Activated T-helper 9 cell treated with anti-CD3 and anti-CD28 coated beads, Interleukin-2, amount 50 U/mL, for 16 hours (primary cell): Measurements from ENCODE around the gene DAND5.

Source experiments
- DNase-seq: peaks from one replicate; pipeline ENCODE4 v3.0.0-alpha.2; 2020; ENCODE audit warnings: low read depth

Gene DAND5

DNA sequence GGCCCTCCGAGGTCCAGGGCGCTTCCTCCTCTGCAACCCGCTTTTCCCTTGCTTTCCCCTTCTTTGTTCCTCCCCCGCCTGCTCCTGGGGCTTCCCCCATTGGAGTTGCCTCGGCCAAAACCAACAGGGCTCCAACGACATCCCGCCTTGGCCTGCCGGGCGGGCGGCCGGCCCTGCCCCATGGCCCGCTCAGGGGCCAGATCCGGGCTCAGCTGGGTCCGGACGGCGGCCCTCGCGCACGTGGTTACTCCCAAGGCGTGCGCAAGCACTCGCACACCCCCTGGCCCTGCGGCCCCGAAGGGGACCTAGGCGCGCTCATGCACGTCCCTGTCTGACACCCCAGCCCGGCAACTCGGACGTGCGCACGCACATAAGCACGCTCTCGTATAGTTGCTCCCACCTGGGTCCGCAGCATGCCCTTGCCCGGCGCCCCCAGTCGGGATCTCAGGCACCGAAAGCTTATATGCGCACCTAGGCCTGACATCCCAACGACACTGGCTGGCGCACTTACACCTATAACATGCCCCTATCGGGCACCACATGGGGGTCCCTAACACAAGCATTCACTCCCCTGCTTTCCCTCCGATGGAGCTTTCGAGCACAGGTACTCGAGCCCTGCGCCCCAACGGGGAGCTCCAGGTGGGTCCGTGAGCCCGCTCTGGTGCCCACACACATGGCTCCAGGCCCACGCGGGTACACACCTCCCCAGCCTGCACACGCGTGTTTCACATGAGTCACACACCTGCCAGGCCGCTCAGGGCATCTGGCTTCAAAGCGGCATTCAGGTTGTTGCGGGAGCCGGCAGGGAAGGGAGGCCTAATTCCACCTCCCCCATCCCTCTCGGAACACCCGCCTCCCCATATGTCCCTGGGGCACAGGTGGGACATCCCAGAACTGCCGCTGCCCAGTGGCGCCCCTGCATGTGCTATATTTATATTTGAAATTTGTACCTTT is 40.9 kb downstream of the DAND5 start:
- DNase-seq, result no peak

- DNase-seq, result no peak
Measured at GRCh38 chr19:13010992-13011652, 41.7 kb downstream of the DAND5 start.

- no peak for DNase-seq
Measured at GRCh38 chr19:13011653-13012389, 42.4 kb downstream of the DAND5 start.

DNA sequence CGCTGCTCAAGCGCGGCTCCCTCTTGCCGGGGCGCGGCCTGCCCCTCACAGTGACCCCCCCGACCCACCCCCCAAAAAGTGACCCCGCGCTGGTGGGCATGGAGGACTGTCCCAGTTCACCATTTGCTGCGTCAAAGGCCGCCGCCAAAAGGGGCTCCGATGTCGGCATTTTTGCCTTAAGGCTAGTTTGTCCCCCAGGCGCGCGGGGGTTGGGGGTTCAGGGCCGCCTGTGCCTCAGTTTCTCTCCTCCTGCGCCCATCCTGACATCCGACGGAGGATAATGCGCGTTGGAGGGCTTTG is 43.0 kb downstream of the DAND5 start:
- DNase-seq, result no peak

- DNase-seq, result no peak
Measured at GRCh38 chr19:13012690-13013608, 43.6 kb downstream of the DAND5 start.

GRCh38 chr19:13013649-13014048 is 44.3 kb downstream of the DAND5 start:
- no peak for DNase-seq

DNA sequence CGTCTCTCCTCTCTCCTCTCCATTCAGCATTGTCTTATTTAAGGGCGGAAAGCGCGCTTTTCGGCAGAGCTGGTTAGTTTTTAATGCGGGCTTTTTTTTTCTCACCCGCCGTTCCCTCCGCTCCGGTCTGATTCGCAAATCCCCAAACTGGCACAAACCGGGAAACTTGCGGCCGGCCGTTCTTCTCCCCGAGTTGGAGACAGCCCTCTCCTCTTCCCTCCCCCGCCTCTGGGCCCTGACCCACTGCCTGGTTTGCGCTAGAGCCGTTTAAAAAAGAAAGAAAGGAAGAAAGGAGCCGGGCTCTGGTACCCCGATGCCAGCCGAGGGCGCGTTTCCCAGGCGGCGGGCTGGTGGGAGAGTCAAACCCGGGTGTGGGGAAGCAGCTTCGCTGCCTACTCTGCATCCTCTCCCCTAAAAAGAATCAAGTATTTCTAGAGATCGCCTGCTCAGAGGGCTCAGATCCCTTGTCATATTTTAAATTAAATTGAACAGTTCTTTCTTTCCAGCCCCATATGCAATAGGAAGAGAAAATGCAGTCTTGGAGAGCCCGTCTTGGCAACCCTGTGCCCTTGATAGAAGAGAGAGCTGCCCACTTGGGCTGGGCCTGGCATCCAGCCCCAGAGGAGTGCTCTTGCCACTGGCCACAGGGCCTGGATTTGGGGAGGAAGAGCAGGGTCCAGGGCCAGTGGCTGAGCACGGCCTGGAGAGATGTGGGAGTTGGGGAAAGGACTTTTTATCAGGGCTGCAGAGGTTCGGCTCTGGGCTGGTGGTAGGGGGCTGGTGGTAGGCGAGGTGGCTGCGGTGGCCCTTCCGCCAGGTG is 44.9 kb downstream of the DAND5 start:
- no peak for DNase-seq

GRCh38 chr19:13014921-13015280 is 45.5 kb downstream of the DAND5 start:
- no peak for DNase-seq

DNA sequence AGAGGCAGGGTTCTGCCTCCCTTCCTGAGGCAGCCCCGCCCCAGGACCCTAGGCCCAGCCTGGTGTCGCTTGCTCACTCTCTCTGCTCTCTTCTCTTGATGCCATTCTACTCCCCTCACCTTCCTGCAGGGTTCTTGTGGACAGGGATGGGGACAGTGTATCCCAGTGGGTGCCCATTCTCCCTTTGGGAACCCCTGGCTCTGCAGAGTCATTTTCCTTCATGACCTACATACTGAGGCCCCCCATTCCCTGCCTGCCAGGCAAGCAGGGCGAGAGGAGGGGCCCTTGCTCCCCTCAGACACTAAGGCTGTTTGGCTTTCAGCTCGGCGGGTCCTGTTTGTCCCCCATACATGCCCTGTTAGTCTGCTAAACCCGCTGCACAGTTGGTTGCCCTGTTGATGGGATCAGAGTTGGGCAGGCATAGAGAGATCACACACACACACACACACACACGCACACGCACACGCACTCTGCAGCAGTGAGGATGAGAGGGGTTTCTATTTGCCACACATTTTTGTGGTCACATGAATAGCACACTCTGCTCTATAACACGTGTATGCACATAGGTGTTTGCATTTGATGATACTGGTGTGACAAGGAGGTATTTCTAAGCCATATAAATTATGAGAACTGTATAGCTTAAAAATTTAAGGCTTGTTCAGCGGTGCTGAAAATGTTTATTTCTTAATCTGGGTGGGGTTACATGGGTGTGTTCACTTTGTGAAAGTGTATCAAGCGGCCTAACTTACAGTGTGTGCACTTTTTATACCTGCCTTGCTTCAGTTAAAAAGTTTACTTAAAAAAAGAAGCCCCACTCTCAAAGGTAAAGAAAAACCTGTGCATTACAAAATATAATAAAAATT is 46.2 kb downstream of the DAND5 start:
- no peak for DNase-seq

GRCh38 chr19:13016245-13016627 is 46.9 kb downstream of the DAND5 start:
- no peak for DNase-seq

GRCh38 chr19:13016628-13017305 is 47.4 kb downstream of the DAND5 start:
- DNase-seq, result no peak

DNA sequence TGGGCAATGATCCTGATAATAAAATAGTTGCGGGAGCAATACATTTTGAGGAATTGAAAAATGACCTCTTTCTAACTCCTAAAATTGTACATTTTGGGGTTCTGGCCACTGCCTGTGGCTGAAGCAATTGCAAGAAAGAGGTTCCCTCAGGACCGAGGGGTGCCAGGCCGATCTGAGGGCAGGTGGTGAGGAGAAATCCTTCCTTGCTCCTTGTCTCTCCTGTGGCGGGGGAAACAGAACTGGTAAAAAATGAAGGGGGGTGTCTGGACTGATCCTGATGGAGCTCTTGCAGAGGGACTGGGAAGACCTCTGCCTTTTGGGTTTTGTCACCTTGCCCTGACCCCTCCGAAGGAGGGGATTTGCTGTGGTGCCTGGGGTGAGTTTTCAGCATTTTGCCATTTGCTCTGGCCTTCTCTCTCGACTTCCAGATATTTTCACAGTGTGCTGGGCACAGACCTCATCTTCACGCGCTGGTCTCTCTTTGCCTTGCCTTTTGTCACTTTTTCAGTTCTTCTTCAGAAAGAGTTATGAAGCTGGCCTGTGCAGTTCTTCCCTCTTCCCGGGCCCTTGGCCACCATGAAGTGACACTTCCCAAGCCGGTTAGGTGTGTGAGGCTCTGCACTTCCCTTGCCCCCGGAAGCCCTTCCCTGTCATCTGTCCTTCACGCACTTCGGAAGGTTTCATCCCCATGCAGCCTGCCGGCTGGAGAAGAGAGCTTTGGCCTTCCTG is 48.1 kb downstream of the DAND5 start:
- no peak for DNase-seq

GRCh38 chr19:13018035-13018914 is 48.9 kb downstream of the DAND5 start:
- no peak for DNase-seq

DNA sequence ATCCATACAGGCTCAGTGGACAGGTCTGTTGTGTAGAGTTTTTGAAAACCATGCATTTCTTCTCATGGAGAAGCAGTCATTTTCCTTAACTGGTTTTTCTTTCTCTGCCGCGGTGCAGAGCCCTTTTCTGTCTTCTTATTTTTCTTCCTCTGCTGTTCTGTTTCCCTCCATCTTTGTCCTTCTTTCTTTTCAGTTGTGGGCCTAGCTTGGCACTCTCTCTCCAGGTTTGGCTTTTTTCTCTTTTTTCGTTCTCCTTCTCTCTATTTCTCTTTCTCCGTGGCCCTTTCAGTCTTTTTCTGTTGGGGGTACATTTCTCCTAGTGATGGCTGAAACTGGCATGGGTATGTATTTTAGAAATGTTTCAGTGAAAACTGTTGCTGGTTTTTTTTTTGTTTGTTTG is 50.0 kb downstream of the DAND5 start:
- no peak for DNase-seq

GRCh38 chr19:13020002-13020414 is 50.6 kb downstream of the DAND5 start:
- DNase-seq, result no peak

- no peak for DNase-seq
Measured at GRCh38 chr19:13022111-13022858, 52.9 kb downstream of the DAND5 start.
